Effector CD8-positive, alpha-beta T cell (primary cell): ENCODE results near the gene FLT3LG.

Source experiments
- DNase-seq: peaks from one replicate; lab custom pipeline; 2025; lab: John Stamatoyannopoulos, UW
- total RNA-seq, 4 experiments: gene quantifications; one replicate each; lab custom pipeline; 2026; lab: John Stamatoyannopoulos, UW

The FLT3LG gene
- 1.9 to 9.1 (median 4.3) reads per million in 4 experiments for total RNA-seq

DNA sequence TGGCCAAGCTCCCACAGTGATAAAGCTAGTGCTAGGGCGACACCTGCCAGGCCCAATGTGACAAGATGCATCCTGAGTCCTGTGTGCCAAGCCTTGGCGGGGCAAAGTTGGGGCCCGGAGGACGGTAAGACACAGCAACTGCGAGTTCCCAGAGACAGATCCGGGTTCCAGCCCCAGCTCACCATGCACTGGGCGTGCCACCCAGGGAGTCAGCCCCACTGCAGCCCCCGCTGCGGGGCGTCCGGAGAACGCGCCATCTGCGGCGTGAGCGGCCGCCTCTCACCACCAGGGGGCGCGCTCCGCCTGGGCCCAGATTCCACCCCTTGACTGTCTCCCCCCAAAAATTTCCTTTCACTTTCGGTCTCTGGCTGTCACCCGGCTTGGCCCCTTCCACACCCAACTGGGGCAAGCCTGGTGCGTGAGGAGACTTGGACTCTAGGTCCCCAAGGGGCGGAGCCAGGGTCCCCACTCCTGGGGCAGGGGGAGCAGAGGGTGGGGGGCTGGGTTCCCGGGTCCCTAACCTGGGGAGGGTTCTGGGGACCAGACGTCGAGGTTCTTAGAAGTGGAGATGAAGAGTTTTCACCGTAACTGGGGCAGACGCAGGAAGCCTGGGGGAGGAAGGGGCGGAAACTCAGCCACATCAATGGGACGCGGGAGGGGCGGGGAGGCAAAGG, at the start of gene FLT3LG:
FLT3LG (plus strand) TSS at position 348 of the 674 bp plus-strand sequence. CDS start 425 bp downstream, outside the sequence.
- peak; percentile 88 for DNase-seq

- no peak for DNase-seq
Observed at GRCh38 chr19:49425178-49425577, 48.8 kb upstream of the FLT3LG start, which contains the start of gene GFY. GFY (plus strand) TSS chr19:49425388; CDS start chr19:49426431, 1,043 bp downstream.

GRCh38 chr19:49425922-49426592, 48.0 kb upstream of the FLT3LG start:
- DNase-seq = no peak

- no peak for DNase-seq
Observed at GRCh38 chr19:49427339-49427738, 46.7 kb upstream of the FLT3LG start.

- DNase-seq = no peak
Observed at GRCh38 chr19:49427855-49428546, 46.0 kb upstream of the FLT3LG start.

- no peak for DNase-seq
Observed at GRCh38 chr19:49428547-49429451, 45.2 kb upstream of the FLT3LG start.

GRCh38 chr19:49430172-49430677, 43.8 kb upstream of the FLT3LG start:
- DNase-seq = no peak

- no peak for DNase-seq
Observed at GRCh38 chr19:49430678-49431329, 43.2 kb upstream of the FLT3LG start.

GRCh38 chr19:49431330-49431749, 42.7 kb upstream of the FLT3LG start:
- DNase-seq = no peak

DNA sequence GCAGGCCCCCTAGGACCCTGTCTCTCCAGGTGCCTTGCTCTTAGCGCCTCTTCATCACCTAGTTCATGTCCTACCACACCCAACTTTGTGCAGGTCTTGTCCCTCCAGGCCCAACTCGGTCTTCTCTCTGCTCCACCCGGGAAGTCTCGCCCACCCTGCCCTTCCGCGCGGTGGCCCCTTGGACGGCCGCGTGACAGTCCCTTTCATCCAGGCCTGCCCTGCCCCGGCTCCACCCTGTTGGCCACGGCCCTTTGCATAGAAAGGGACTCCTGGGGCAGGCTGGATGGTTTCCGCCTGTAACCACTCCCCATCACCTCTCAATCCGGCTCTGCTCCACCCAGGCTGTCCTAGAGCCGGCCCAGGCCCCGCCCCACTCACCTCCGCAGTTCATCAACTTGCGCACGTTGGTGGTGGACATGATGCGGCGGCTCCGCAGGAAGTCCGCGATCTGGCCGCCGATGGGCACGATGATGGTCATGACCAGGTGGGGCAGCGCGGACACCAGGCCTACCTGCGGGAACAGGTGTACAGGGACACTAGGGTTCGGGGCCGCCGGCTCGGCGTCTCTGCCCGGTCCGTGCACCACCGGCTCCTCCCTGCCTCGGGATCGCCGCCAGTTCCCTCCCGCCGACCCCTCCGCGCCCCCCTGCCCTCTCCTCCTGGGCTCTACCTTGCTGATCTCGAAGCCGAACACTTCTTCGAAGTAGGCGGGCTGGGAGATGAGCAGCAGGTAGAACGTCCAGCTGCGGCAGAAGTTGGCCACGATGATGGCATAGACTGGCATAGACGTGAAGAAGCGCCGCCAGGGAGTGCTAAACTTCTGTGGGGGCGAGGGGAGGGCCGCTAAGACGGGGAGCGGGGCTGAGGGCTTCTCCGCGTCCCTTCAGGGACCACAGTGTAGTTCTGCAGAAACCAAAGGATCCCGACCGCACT, 41.6 kb upstream of the FLT3LG start:
- DNase-seq = no peak

DNA sequence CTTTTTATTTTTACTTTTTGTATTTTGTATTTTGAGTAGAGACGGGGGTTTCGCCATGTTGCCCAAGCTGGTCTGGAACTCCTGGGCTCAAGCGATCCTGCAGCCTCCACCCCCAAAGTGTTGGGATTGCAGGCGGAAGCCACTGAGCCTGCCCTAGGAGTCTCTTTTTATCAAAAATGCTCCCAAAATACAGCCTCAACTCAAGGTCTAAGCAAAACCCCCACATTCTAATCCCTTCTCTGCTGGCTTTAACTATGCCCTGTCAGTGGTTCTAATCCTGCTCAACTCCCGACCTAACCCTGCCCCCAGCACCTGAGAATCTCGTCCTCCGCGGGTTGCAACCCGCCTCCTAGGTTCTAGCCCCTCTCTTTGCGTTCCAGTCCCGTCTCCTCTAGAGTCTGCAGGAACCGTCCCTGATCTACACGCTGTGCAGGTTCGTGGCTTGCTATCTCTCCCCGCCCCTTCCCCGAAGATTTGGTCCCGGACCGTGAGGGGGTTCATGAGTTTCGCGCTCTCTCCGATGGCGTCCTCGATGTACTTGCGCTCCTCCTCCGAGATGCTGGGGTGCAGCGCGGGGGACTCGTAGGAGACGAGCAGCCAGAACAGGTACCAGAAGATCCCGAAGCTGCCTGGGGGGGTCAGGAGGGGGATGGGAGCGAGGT, 40.6 kb upstream of the FLT3LG start:
- DNase-seq = no peak

DNA sequence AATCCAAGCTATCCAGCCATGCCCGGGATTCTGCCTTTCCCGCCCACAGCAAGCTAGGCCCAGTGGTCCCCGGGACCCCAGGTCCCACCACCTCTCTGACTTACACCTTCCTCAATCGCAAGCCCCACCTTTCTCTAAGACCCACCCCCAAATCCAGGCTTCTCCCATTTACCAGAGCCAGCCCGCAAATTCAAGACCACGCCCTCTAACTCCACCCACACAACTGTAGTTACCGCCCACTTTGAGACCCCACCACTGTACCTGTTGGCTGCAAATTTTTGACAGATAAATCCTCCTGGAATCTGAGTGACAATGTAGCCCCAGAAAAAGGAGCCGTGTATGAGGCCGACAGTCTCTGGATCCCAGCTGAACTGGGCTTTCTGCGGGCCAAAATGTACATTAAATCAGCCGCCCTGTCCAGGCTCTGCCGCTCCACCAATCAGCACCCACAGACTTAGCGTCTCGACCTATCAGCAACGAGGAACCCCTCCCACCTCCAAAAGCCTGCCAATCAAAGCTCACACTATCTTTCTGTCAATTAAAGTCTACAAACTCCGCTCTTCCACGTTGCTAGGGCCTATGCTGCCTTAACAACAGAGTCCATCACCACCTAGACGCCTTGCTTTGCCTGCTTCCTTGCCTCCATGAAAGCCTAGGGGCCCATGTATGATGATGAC, 39.0 kb upstream of the FLT3LG start:
- no peak for DNase-seq

GRCh38 chr19:49435670-49436069, 38.3 kb upstream of the FLT3LG start:
- DNase-seq = no peak

GRCh38 chr19:49436381-49437017, 37.5 kb upstream of the FLT3LG start:
- DNase-seq = peak; percentile 37

- DNase-seq = no peak
Observed at GRCh38 chr19:49437231-49437630, 36.8 kb upstream of the FLT3LG start.

DNA sequence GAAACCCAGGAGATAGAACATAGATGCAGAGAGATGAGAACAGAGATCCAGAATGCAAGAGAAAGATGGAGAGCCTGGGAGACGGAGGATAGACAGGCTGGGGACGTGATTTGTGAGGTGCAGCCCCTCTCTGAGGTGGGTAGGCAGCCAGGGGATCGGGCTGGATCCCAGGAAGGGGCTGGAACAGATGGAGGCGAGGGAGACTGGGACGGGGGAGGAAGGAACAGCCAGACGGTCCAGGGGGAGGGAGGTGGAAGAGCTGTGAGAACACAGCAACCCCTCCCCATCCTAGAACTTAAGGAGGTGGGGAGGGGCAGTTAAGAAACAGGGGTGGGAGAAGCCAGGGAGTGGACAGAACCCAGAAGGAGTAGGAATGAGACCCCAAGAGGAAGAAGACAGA, 35.8 kb upstream of the FLT3LG start:
- DNase-seq = no peak

DNA sequence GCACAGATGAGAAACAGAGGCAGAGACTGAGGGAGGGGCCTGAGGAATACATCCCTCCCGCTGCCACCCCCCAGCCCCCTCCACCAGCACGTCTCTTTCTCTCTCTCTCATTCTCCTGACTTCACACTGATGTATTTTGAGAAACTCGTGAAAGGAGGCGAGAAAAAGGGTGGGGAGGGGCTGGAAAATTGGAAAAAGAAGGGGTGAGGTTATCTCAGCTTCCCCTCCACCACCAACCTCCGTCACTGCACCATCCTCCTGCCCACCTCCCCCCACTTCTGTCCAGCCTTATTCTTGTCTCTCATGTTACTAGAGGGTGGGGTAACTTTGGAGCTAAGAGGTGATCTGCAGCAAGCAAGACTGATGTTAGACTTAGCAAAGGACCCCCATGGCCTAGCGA, 34.2 kb upstream of the FLT3LG start:
- no peak for DNase-seq
